Mesenchymal stem cell (in vitro differentiated cells and primary cell): ENCODE results near the gene SOCS1.
"Not testable (repeated sequence)": the region's sequence is repeated elsewhere in the genome, so short reads cannot be mapped to it uniquely, and the experiment has no call there.

Experiments used
- DNase-seq: peaks from one replicate; pipeline ENCODE4 v3.0.0-alpha.2; 2013
- H2AFZ ChIP-seq: one replicate; pipeline ENCODE4 v1.6.1; 2013; ENCODE audit warnings: low read depth, mild to moderate bottlenecking, control low read depth, inconsistent platforms, low read length, moderate library complexity
- H2AK5ac ChIP-seq: 2 replicates; pipeline ENCODE4 v1.6.1; 2013; ENCODE audit warnings: low read length, moderate library complexity, mild to moderate bottlenecking, inconsistent platforms; ENCODE audit not compliant: severe bottlenecking
- H2BK120ac ChIP-seq: one replicate; pipeline ENCODE4 v1.6.1; 2013; ENCODE audit warnings: low read depth, mild to moderate bottlenecking, inconsistent platforms, low read length, moderate library complexity
- H2BK12ac ChIP-seq, 2 experiments: one replicate each; pipeline ENCODE4 v1.6.1; 2013; ENCODE audit warnings: inconsistent platforms in 2 of 2, low read length in 2 of 2, mild to moderate bottlenecking in 2 of 2, moderate library complexity in 2 of 2, control low read depth in 1 of 2
- H2BK15ac ChIP-seq: one replicate; pipeline ENCODE4 v1.6.1; 2013; ENCODE audit warnings: mild to moderate bottlenecking, low read depth, inconsistent platforms; ENCODE audit not compliant: poor library complexity, severe bottlenecking
- H2BK5ac ChIP-seq: 2 replicates; pipeline ENCODE4 v1.6.1; 2013; ENCODE audit warnings: low read depth, mild to moderate bottlenecking, low read length, control low read depth, inconsistent platforms; ENCODE audit not compliant: poor library complexity, severe bottlenecking
- H3K14ac ChIP-seq, 2 experiments: one replicate each; pipeline ENCODE4 v1.6.1; 2013; ENCODE audit warnings: inconsistent platforms in 2 of 2, low read length in 2 of 2, control low read depth in 1 of 2, mild to moderate bottlenecking in 1 of 2, moderate library complexity in 1 of 2
- H3K18ac ChIP-seq, 2 experiments: one replicate each; pipeline ENCODE4 v1.6.1; 2013; ENCODE audit warnings: inconsistent platforms in 2 of 2, low read length in 2 of 2, control low read depth in 1 of 2, low read depth in 1 of 2, mild to moderate bottlenecking in 1 of 2
- H3K23ac ChIP-seq, 2 experiments: one replicate each; pipeline ENCODE4 v1.6.1; 2013; ENCODE audit warnings: inconsistent platforms in 2 of 2, low read length in 2 of 2, mild to moderate bottlenecking in 2 of 2, moderate library complexity in 2 of 2, control low read depth in 1 of 2
- H3K27ac ChIP-seq: 2 replicates; pipeline ENCODE4 v1.5.1; 2013; ENCODE audit warnings: mild to moderate bottlenecking, moderate library complexity, low read length, control low read depth, inconsistent platforms; ENCODE audit not compliant: poor library complexity, severe bottlenecking
- H3K27me3 ChIP-seq, 2 experiments: 2 replicates each; pipeline versions ENCODE4 v1.6.1 to v1.7.0; 2013; ENCODE audit warnings: low read length in 2 of 2, mild to moderate bottlenecking in 2 of 2, moderate library complexity in 2 of 2, control low read depth in 1 of 2, inconsistent platforms in 1 of 2; ENCODE audit not compliant: control insufficient read depth in 1 of 2, insufficient read depth in 1 of 2
- H3K36me3 ChIP-seq, 2 experiments: 2 replicates each; pipeline versions ENCODE4 v1.6.1 to v1.7.0; 2013; ENCODE audit warnings: low read length in 2 of 2, control low read depth in 1 of 2, inconsistent platforms in 1 of 2, low read depth in 1 of 2, mild to moderate bottlenecking in 1 of 2; ENCODE audit not compliant: insufficient read depth in 2 of 2, control insufficient read depth in 1 of 2
- H3K4ac ChIP-seq, 2 experiments: one replicate each; pipeline ENCODE4 v1.6.1; 2013; ENCODE audit warnings: inconsistent platforms in 2 of 2, low read length in 2 of 2, mild to moderate bottlenecking in 2 of 2, moderate library complexity in 2 of 2, control low read depth in 1 of 2, low read depth in 1 of 2
- H3K4me1 ChIP-seq: 2 replicates; pipeline ENCODE4 v1.6.1; 2013; ENCODE audit warnings: low read depth, low read length, control low read depth; ENCODE audit not compliant: control insufficient read depth, insufficient read depth
- H3K4me2 ChIP-seq: 2 replicates; pipeline ENCODE4 v1.6.1; 2013; ENCODE audit warnings: low read length, mild to moderate bottlenecking, inconsistent platforms; ENCODE audit not compliant: poor library complexity, severe bottlenecking
- H3K4me3 ChIP-seq, 2 experiments: 2 replicates each; pipeline versions ENCODE4 v1.5.1 to v1.7.0; 2013; ENCODE audit warnings: low read length in 2 of 2, mild to moderate bottlenecking in 2 of 2, control low read depth in 1 of 2, low read depth in 1 of 2; ENCODE audit not compliant: insufficient read depth in 1 of 2
- H3K79me1 ChIP-seq: replicated peaks from 2 replicates; pipeline ENCODE4 v1.6.1; 2013; ENCODE audit warnings: mild to moderate bottlenecking, control low read depth, low read length, inconsistent platforms; ENCODE audit not compliant: poor library complexity, severe bottlenecking
- H3K9ac ChIP-seq: 2 replicates; pipeline ENCODE4 v1.7.0; 2013; ENCODE audit warnings: mild to moderate bottlenecking, low read length, moderate library complexity
- H3K9me3 ChIP-seq: 2 replicates; pipeline ENCODE4 v1.7.0; 2013; ENCODE audit warnings: mild to moderate bottlenecking, low read length; ENCODE audit not compliant: control insufficient read depth
- H4K8ac ChIP-seq: one replicate; pipeline ENCODE4 v1.6.1; 2013; ENCODE audit warnings: inconsistent platforms, mild to moderate bottlenecking, low read length, moderate library complexity
- H4K91ac ChIP-seq: one replicate; pipeline ENCODE4 v1.6.1; 2013; ENCODE audit warnings: mild to moderate bottlenecking, low read length, inconsistent platforms
- WGBS: methylation state at CpG from one replicate; pipeline ENCODE4 v1.1.7; 2013; ENCODE audit warnings: mixed read lengths; 5-methylcytosine and 5-hydroxymethylcytosine counted together

Gene SOCS1

GRCh38 chr16:11289696-11290095, 33.7 kb upstream of the SOCS1 start:
- not testable (repeated sequence) for H2BK5ac ChIP-seq, H2BK120ac ChIP-seq, H3K27ac ChIP-seq, H3K14ac ChIP-seq, H3K4me2 ChIP-seq, H3K36me3 ChIP-seq, H3K9ac ChIP-seq, H4K8ac ChIP-seq, H3K4me3 ChIP-seq, H3K4ac ChIP-seq, H3K9me3 ChIP-seq, H2BK12ac ChIP-seq, H2AFZ ChIP-seq, H4K91ac ChIP-seq, H2AK5ac ChIP-seq, DNase-seq, H2BK15ac ChIP-seq, H3K18ac ChIP-seq, H3K23ac ChIP-seq, H3K79me1 ChIP-seq, H3K4me1 ChIP-seq
- WGBS = 69% methylated on average over 2 of the region's 4 CpGs
- H3K27me3 ChIP-seq = peaks cover 0 to 48% of the 10 kb centered on the region in 2 experiments

GRCh38 chr16:11289202-11289601, 33.2 kb upstream of the SOCS1 start:
- Histone ChIP-seq H3K79me1 (no peaks in the 10 kb centered on the region), H3K18ac (no peak overlapping the region), H2BK120ac (no peak overlapping the region), H3K4me3 (no peak overlapping the region), H3K9ac (no peak overlapping the region), H3K9me3 (no peaks in the 10 kb centered on the region), H3K4ac (no peak overlapping the region), H3K23ac (no peak overlapping the region), H4K91ac (no peak overlapping the region), H2BK5ac (no peak overlapping the region), H2AFZ (no peak overlapping the region), H2AK5ac (no peak overlapping the region), H2BK12ac (no peak overlapping the region), H3K27ac (no peak overlapping the region), H3K36me3 (no peaks in the 10 kb centered on the region), H3K27me3 (peaks cover 0 to 50% of the 10 kb centered on the region in 2 experiments), H2BK15ac (no peak overlapping the region), H3K4me1 (peaks cover 4% of the 10 kb centered on the region), H4K8ac (no peak overlapping the region), H3K14ac (no peak overlapping the region), H3K4me2 (no peak overlapping the region)
- no CpG with 5 or more reads among the region's 2 CpGs for WGBS
- no peak for DNase-seq

- Histone ChIP-seq H3K4ac (no peak overlapping the region), H3K36me3 (no peaks in the 10 kb centered on the region), H2AFZ (no peak overlapping the region), H3K27ac (no peak overlapping the region), H3K23ac (no peak overlapping the region), H3K9me3 (no peaks in the 10 kb centered on the region), H4K91ac (no peak overlapping the region), H2BK5ac (no peak overlapping the region), H3K9ac (no peak overlapping the region), H2BK120ac (no peak overlapping the region), H3K79me1 (no peaks in the 10 kb centered on the region), H3K18ac (no peak overlapping the region), H3K4me3 (no peak overlapping the region), H3K14ac (no peak overlapping the region), H3K4me1 (peaks cover 2% of the 10 kb centered on the region), H2AK5ac (no peak overlapping the region), H2BK12ac (no peak overlapping the region), H2BK15ac (no peak overlapping the region), H3K4me2 (no peak overlapping the region), H3K27me3 (peaks cover 5 to 46% of the 10 kb centered on the region in 2 experiments), H4K8ac (no peak overlapping the region)
- WGBS = 100% methylated on average over 1 of the region's 2 CpGs
- no peak for DNase-seq
These were observed 29.8 kb upstream of the SOCS1 start for GRCh38 chr16:11285842-11286241.

GRCh38 chr16:11283820-11284248, 27.8 kb upstream of the SOCS1 start:
- no peak overlapping the region for H2BK120ac ChIP-seq
- no peak overlapping the region for H4K91ac ChIP-seq
- H3K9me3 ChIP-seq = no peaks in the 10 kb centered on the region
- H3K4me1 ChIP-seq = no peaks in the 10 kb centered on the region
- H2AFZ ChIP-seq = no peak overlapping the region
- H3K4ac ChIP-seq = no peak overlapping the region
- peak; percentile 43 for DNase-seq
- no peak overlapping the region for H3K18ac ChIP-seq
- no peak overlapping the region for H3K9ac ChIP-seq
- WGBS = 69% methylated on average over 3 of the region's 4 CpGs
- no peak overlapping the region for H2BK5ac ChIP-seq
- no peak overlapping the region for H3K23ac ChIP-seq
- H2AK5ac ChIP-seq = no peak overlapping the region
- no peak overlapping the region for H3K14ac ChIP-seq
- no peak overlapping the region for H3K27ac ChIP-seq
- H3K4me2 ChIP-seq = no peak overlapping the region
- no peaks in the 10 kb centered on the region for H3K79me1 ChIP-seq
- no peaks in the 10 kb centered on the region for H3K36me3 ChIP-seq
- H3K27me3 ChIP-seq = peaks cover 5 to 43% of the 10 kb centered on the region in 2 experiments
- H2BK12ac ChIP-seq = no peak overlapping the region
- H4K8ac ChIP-seq = no peak overlapping the region
- H3K4me3 ChIP-seq = no peak overlapping the region
- no peak overlapping the region for H2BK15ac ChIP-seq
